GM08714 (cell line): ENCODE data around the gene SPTBN1.
"Not testable (repeated sequence)": the region's sequence is repeated elsewhere in the genome, so short reads cannot be mapped to it uniquely, and the experiment has no call there.

ENCODE experiments used
- H3K4me3 ChIP-seq: fragments of 200-500 bp; sonication (Bioruptor generic); 2 replicates; pipeline ENCODE4 v1.5.1; 2014; ENCODE audit warnings: mild to moderate bottlenecking, low read length, inconsistent platforms
- ZNF274 ChIP-seq: IDR thresholded peaks from 2 replicates; pipeline ENCODE4 v1.6.1; 2012; ENCODE audit warnings: mild to moderate bottlenecking, low read depth, low read length

Gene SPTBN1

GRCh38 chr2:54514822-54515569 lies 58.9 kb downstream of the SPTBN1 start:
- no peak for TF ChIP-seq ZNF274
- no peak overlapping the region for H3K4me3 ChIP-seq

GRCh38 chr2:54516842-54517241 lies 60.7 kb downstream of the SPTBN1 start:
- H3K4me3 ChIP-seq, result no peak overlapping the region
- no peak for TF ChIP-seq ZNF274

- H3K4me3 ChIP-seq, result not testable (repeated sequence)
Observed at GRCh38 chr2:54518016-54518415, 61.9 kb downstream of the SPTBN1 start.

GRCh38 chr2:54518430-54518829 lies 62.3 kb downstream of the SPTBN1 start:
- no peak overlapping the region for H3K4me3 ChIP-seq

GRCh38 chr2:54519841-54520459 lies 63.8 kb downstream of the SPTBN1 start:
- no peak for TF ChIP-seq ZNF274
- no peak overlapping the region for H3K4me3 ChIP-seq

More at GRCh38 chr2:54518430-54518829, 62.3 kb downstream of the SPTBN1 start:
- TF ChIP-seq ZNF274, result no peak

- no peak for TF ChIP-seq ZNF274
- H3K4me3 ChIP-seq, result no peak overlapping the region
Observed at GRCh38 chr2:54520687-54521086, 64.6 kb downstream of the SPTBN1 start.

GRCh38 chr2:54522624-54523281 lies 66.6 kb downstream of the SPTBN1 start:
- TF ChIP-seq ZNF274, result no peak
- H3K4me3 ChIP-seq, result no peak overlapping the region

- H3K4me3 ChIP-seq, result no peak overlapping the region
- no peak for TF ChIP-seq ZNF274
Observed at GRCh38 chr2:54523324-54523959, 67.3 kb downstream of the SPTBN1 start.

GRCh38 chr2:54524226-54524991 lies 68.3 kb downstream of the SPTBN1 start:
- no peak for TF ChIP-seq ZNF274
- no peak overlapping the region; the same call in 1 of the 2 replicates for H3K4me3 ChIP-seq

GRCh38 chr2:54525321-54525720 lies 69.2 kb downstream of the SPTBN1 start:
- H3K4me3 ChIP-seq, result no peak overlapping the region
- no peak for TF ChIP-seq ZNF274

- H3K4me3 ChIP-seq, result no peak overlapping the region
Observed at GRCh38 chr2:54526226-54526879, 70.2 kb downstream of the SPTBN1 start.

GRCh38 chr2:54528311-54528955 lies 72.3 kb downstream of the SPTBN1 start:
- no peak for TF ChIP-seq ZNF274

More at GRCh38 chr2:54526226-54526879, 70.2 kb downstream of the SPTBN1 start:
- TF ChIP-seq ZNF274, result no peak

GRCh38 chr2:54529518-54529917 lies 73.4 kb downstream of the SPTBN1 start:
- H3K4me3 ChIP-seq, result not testable (repeated sequence)

More at GRCh38 chr2:54528311-54528955, 72.3 kb downstream of the SPTBN1 start:
- no peak overlapping the region for H3K4me3 ChIP-seq
